Glomerular visceral epithelial cell (primary cell): ENCODE measurements around the gene CABLES1.
"Not testable (repeated sequence)": the region's sequence is repeated elsewhere in the genome, so short reads cannot be mapped to it uniquely, and the experiment has no call there.

Experiments used
- DNase-seq: peaks from one replicate; pipeline ENCODE4 v3.0.0-alpha.2; 2016; ENCODE audit errors: extremely low spot score

Gene CABLES1

DNA sequence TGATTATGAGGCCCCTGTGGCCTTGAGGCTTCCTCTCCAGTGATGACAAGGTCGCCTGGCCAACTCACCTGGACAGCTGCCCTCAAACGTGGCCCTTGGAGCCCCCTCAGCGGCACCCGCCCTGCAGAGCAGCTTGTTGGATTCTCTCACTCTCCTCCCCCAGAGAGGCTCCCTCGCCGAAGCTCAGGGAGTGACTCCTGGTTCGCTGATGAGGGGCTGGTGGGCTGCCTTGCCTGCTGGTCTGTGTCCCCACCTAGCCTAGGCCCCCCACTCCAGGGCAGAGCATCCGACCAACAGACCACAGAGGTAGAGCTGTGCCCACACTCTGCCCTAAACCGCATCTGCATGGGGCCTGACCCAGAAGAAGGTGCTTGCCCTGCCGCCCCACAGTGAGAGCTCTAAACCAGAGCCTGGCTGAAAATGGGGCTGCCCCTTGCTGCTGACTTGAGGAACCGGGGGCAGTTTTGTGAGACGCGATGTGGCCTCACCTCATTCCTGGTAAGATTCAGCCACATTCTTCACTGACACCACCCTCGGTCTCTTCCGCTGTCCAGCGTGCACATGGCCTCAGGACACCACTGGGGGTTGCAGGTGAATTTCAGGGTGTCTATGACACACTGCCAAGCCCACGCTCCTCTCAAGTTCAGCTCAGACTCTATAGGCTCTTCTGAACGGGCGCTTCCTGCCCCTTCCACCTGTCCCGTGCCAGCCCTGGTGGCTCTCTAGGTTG, 131.6 kb downstream of the CABLES1 start:
- no peak for DNase-seq

DNA sequence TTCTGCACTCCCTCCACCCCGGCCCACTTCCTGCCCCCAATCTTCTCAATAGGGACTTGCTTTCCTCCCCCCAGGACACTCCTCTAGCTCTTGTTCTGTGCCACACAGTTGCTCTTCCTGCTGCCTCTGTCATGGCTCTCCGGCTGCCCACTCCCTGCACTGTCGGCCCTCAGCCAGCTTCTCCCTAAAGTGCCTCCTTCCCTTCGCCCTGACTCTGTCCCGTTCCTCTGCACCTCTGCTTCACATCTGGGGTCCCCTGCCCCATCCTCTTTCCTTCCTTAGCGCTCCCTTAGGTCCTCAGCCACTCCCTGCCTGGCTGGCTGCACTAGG, 132.1 kb downstream of the CABLES1 start:
- no peak for DNase-seq

DNA sequence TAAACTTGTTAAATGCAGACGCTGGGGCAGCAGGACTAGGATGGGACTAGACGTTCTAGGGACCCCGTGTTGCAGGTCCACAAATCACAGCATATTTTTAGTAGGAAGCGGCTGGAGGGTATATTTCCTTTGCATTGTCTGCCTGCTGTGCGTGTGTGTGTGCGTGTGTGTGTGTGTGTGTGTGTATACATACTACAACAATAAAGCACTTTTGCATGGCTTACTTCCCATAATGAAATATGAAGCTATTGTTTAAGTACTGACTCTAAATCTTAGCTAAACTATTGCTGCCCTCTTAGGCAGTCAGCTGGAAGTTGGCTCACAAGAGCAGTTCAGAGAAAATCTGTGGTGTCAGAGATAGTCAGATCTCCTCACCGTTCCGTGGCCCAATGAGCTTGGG, 133.4 kb downstream of the CABLES1 start:
- no peak for DNase-seq

DNA sequence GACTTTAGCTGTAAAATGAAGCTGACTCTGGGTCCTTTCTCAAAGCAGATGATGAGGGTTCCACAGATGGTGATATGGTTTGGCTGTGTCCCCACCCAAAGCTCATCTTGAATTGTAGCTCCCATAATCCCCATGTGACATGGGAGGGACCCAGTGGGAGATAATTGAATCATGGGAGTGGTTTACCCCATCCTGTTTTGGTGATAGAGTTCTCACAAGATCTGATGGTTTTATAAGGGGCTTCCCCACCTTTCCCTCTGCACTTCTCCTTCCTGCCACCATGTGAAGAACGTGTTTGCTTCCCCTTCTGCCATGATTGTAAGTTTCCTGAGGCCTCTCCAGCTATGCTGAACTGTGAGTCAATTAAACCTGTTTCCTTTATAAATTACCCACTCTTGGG, 133.8 kb downstream of the CABLES1 start:
- not testable (repeated sequence) for DNase-seq

DNA sequence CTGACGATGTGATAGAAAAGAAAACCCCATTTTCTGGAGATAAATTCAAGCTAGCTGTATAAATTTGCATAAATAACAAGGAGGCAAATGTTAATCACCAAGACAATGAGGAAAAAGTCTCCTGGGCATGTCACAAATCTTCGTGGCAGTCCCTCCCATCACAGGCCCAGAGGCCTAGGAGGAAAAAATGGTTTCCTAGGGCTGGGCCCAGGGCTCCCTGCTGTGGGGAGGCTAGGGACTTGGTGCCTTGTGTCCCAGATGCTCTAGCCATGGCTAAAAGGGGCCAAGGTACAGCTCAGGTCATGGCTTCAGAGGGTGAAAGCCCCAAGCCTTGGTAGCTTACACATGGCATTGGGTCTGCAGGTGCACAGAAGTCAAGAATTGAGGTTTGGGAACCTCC, 134.6 kb downstream of the CABLES1 start:
- no peak for DNase-seq

DNA sequence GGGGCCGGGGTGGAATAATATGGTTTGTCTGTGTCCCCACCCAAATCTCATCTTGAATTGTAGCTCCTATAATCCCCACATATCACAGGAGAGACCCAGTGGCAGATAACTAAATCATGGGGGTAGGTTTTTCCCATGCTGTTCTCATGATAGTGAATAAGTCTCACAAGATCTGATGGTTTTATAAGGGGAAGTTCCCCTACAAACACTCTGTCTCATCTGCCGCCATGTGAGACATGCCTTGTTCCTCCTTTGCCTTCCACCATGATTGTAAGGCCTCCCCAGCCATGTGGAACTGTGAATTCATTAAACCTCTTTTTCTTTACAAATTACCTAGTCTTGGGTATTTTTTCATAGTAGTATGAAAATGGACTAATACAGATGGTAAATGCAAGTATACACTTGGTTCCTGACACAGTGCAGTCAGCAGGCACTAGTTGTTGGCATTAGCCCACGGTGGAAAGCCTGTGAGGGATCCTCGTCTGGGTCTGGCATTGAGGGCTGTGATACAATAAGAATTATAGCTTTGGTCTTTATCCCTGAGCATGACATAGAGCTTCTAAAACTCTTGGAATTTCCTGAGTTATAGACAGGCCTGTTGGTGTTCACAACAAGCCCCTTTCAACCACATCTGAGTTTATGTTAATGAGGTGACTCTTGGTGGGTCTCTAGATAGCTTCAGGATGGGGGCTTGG, 135.8 kb downstream of the CABLES1 start:
- no peak for DNase-seq

DNA sequence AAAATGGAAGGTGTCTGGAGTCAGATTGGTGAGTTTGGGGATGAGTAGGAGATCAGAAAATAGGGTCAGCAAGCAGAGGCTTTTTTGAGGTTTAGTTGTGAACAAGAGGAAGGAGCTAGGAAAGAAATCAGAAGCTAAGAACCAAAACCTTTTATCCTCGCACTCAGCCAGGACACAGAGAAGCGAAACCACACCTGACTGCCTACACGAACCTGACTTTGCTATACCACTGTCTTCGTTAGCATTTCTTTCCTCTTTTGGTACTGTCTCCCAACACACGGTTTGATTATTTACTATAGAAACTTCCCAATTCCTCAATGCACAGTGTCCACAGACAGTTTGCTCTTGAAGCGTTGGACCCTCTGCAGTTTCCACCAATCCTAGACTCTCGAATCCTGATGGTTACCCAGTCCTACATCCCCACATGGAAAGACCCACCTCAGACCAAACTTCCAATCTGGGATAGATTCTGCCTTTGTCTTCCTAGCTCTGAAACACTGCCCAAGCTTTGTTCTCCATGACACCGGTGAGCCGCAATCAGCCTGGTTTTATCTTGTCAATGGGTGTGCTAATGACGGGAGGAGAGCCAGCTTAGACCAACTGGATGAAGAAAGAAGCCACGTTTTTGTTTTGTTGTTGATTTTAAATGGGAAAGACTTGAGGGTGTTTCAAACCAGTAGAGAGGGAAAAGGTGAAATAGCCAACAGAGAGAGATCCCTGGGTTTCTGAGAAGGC, 137.4 kb downstream of the CABLES1 start:
- no peak for DNase-seq

DNA sequence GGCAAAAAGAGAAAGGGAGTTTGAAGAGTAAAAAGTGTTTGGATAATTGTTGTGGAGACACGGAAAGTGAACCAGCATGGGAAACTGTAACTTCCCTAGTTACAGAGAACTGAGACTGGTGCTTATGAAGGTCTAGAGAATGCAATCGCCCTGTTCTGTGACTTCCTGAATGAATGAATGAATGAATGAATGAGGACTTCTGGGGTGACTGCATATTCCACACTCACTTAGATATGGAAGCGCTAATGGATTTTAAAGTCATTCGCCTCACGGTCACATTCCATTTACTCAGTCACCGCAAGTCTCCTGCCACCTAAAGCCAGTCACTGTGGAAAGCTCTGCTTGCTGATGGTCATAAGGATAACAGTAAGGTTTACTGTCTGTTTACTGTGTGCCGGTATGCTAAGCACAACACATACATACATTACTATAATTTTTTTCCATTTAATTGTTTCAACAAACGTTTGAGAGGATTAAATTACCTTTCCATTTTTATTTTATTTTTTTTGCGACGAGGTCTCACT, 138.2 kb downstream of the CABLES1 start:
- no peak for DNase-seq

DNA sequence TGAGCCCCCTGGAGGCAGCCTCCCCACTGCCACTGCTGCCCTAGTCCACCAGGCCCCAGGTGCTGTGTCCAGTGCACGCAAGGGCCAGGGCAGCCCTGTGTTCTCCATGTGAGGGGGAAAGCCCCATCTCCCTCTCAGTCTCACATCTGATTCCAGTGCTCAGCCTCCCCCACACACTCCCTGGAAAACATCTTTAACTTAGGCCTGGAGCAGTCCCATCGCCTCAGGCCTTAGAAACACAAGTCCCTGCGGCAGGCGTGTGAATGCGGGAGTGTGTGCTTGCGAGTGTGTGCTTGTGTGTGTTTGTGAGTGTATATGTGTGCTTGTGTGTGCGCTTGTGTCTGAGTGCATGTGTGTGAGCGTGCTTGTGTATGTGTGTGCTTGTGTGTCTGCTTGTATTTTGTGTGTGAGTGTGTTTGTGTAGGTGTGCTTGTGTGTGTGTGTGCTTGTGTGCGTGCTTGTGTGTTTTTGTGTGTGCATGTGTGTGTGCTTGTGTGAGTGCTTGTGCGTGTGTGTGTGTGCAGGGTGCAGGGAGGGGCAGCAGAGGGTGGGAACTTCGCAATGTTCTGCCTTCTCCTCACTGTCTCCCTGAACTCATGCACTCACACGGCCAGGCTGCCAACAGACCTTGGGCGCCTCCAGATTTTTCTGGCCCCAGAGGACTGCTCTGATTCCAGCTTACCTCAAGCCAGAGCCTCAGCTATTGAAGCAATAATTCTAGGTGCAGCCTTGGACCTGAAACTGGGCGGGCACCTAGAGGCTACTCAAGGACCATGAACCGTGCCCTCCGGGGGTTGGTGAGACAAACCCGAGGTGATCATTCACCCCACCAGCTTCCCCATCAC, 139.6 kb downstream of the CABLES1 start:
- DNase-seq, result no peak

DNA sequence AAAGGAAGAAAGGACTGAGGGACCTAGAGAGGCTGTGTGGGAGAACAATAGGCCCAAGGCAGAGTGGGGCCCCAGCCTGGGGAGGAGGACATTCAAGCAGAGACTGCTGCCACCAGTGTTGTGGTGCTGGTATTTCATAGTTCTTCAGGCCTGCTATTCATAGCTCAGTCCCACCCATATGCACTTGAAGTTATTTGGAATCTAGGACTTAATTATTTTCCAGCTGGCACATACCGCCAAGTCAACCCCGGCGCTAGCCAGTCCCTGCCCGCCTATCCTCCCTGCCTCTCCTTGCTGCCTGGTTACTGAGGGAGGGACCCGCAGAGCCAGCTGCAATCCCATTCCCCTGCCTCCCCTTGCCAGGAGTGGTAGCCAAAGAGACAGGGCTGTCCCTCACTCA, 141.2 kb downstream of the CABLES1 start:
- DNase-seq, result no peak

DNA sequence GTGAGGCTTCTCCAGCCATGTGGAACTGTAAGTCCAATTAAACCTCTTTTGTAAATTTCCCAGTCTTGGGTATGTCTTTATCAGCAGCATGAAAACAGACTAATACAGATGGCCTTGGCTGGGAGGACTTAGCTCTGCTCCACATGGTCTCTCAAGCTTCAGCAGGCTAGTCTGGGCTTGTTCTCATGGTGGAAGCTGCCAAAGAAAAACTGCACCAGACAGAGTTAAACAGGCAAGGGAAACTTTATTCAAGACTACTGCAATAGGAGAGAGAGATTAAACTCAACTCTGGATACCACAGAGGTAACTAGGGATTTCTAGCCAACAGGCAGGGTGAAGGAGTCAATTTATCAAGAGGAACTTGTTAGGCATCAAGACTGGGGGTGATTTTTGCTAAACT, 142.1 kb downstream of the CABLES1 start:
- DNase-seq, result no peak

DNA sequence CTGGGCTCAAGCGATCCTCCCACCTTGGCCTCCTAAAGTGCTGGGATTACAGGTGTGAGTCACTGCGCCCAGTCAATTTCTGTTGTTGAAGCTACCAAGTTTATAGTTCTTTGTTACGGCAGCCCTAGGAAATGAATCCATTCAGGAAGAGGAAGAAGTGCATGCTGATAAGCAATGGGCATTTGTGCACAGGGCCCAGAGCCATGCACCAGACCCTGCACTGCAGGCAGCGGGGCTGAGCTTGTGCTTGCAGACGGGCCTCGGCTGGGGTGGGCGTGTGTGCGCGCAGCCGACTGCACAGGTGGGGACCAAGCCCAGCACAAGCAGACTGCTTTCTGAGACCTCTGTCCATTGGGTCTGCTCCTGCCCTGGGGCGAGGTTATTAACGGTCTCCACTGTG, 144.6 kb downstream of the CABLES1 start:
- no peak for DNase-seq

DNA sequence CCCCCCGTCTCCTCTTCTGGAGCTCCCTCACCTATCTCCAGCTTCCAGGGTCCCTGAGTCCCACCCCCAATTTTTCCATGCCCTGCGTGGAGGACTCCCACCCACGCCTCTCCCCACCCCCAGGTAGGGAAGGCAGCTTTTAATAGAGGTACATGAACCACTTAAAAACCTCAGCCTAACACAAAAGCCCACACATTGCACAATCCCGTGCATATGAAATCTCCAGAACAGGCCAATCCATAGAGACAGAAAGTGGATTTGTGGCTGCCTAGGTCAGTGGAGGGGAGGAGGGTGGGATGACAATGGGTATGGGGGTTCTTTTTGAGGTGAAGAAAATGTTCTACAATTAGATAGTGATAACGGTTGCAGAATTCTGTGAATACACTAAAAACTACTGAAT, 145.6 kb downstream of the CABLES1 start:
- DNase-seq, result no peak

DNA sequence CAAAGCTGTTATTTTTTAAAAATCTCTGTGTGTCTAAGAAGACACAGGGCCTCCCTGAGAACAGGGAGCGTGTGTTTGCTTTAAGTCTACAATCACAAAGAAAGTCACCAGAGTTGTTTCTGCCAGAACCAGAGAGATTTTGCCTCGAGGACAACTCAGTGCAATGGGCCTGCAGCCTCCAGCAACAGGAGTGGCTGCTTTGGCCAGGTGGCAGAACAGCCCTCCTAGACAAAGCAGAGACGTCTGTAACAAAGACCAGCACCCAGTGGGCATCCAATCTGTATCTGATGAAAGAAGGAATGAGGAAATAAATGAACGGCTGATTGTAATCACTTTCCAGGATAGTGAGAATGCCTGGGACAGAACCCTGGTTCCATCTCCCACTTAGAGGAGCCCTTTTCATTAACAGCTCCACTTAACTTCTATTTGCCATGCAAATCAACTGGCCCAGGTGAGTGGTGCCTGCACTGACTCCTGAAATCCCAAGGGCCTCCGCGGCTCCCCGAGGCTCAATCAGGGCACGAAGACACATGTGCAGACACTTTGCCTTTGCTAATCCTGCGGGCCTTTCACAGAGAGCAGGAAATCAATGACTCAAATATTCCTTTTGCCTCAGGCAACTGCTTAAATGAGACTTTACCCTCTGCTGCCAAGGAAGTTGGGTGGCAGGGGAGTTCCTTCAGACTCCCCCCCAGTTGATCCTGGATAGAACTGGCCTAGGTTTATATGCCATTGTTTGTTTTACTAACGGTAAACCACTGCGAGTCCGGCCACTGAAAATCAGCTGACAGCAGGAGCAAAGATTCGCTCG, 146.5 kb downstream of the CABLES1 start:
- DNase-seq, result no peak

DNA sequence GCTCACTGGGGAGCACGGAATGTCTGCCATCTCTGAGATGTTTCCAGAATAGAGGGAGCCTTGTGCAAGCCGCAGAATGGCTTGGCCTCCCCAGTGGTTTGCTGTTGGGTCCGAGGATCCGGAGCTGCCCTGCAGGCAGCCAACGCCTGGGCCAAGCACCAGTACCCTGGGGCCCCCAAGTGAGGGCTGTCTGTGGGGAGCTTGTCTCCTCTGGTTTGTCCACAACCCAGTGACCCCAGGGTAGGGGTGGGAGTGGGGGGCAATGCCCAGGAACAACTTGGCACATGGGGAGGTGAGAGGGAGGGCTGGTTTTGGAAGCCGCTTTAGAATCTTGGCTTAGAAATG, 147.1 kb downstream of the CABLES1 start:
- DNase-seq, result no peak

DNA sequence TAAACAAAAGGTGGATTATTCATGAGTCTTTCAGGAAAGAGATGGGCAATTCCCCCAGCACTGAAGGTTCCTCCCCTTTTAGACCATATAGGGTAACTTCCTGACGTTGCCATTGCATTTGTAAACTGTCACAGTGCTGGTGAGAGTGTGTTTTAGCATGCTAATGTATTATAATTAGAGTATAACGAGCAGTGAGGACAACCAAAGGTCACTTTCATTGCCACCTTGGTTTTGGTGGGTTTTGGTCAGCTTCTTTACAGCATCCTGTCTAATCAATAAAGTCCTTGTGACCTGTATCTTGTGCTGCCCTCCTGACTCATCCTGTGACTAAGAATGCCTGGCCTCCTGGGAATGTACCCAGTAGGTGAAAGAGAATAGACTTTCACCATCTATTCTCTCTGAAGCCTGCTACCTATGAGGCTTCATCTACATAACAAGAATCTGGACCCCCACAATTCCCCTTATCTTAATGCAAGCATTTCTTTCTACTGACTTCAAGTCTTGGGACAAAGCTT, 148.7 kb downstream of the CABLES1 start:
- DNase-seq, result peak; percentile 40

DNA sequence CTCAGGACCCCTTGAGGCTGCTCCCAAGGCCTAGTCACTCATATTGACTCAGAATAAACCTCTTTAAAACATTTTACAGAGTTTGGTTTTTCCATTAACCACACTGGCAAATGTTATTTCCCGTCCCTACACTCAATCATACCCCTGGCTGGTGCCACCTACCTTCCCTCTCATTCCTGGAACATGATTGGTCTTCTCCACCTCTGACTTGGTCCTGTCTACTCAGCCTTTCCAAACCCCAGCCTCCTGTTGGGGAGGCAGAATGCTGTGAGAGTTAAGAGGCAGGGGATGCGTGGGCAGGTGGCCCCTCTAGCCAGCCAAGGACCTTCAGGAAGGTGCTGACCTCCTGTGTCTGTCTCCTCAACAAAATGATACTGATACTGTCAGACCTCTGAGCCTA, 149.3 kb downstream of the CABLES1 start:
- DNase-seq, result no peak

DNA sequence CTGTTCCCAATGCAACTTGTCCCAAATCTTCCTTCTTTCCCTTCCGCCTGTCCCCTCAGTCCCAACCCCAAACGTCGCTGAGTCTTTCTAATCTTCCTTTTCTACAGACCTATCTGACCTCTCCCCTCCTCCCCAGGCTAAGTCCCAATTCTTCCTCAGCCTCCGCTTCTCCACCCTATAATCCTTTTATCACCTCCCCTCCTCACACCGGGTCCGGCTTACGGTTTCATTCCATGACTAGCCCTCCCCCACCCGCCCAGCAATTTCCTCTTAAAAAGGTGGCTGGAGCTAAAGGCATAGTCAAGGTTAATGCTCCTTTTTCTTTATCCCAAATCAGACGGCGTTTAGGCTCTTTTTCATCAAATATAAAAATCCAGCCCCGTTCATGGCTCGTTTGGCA, 150.3 kb downstream of the CABLES1 start:
- DNase-seq, result not testable (repeated sequence)

DNA sequence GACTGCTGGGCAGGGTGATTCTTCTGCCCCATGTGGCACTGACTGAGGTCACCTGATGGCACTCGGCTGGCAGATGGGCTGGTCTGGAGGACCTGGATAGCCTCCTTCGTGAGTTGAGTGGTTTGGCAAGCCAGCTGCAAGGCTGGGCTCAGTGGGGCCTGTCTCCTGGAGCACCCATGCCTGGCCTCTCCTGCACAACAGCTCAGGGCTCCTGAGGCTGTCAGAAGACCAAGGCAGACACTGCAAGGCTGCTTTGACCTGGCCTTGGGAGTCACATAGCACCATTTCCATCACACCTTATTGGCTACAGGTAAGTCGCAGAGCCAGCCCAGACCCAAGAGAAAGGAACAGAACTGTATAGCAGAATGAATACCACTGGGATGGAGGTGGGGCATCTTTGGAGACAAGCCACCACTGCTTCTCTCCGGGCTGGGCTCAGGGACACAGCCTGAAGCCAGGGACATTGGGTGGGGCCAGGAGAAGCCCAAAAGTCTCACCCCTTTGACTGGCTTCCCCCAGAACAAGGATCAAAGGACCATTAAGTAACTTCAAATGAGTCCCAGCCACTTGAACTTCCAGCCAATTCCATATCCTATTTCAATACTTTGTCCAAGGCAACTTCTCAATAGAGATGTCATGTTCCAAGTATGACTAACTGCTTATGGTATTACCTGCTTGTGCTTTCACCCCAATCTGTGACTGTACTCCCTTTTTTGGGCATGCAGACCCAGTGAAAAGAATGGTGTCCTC, 156.3 kb downstream of the CABLES1 start:
- DNase-seq, result no peak

DNA sequence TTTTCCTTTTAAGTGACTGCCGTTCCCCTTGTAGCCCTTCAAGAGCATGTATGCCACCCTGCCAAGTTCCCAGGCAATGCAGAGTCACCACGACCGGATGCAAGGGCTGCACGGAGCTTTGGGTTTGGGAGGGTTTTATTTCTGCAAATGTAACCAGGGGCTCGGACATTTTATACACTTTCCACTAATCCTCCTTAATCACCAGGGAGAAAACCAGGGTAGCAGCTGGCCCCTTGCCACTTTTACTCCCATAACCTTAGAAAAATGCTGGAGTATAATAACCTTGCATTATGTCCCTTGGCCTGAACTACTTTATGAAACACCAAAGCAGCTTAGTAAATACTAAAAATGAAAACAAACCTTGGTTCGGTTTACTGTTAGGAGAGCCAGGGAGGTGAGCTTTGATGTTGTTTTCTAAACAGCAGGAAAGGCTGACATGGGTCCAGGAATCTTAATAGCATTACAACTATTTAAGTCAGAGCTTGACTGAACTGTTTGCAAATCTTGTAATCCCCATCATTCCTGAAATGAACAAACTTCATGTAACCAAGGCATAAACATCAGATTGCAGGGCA, 165.0 kb downstream of the CABLES1 start:
- DNase-seq, result no peak
